Subcutaneous adipose tissue (tissue), 4 donors: Measurements from ENCODE around the gene EEF2K. TPM values are rescaled to one million over a fixed set of nuclear protein-coding genes. Genes with fewer than 3 reads are reported as not detected.

ENCODE experiments used
- total RNA-seq, 4 donors: library from RNA; depleted of rRNA; stranded (reverse); fragments of >200 nt; gene quantifications; one replicate each; pipeline ENCODE4 v1.1.0, GENCODE V29; 2016
- TF ChIP-seq, protein P1 (sequence below): fragments of 450-650 bp; IDR thresholded peaks from one replicate; pipeline ENCODE4 v1.5.1; 2016; ENCODE audit warnings: low read depth, mild to moderate bottlenecking, control low read depth, antibody characterized with exemption, moderate library complexity

The EEF2K gene
- total RNA-seq, 4 donors from 2014 or later: 24.6 to 55.6 (median 35.7) TPM

DNA sequence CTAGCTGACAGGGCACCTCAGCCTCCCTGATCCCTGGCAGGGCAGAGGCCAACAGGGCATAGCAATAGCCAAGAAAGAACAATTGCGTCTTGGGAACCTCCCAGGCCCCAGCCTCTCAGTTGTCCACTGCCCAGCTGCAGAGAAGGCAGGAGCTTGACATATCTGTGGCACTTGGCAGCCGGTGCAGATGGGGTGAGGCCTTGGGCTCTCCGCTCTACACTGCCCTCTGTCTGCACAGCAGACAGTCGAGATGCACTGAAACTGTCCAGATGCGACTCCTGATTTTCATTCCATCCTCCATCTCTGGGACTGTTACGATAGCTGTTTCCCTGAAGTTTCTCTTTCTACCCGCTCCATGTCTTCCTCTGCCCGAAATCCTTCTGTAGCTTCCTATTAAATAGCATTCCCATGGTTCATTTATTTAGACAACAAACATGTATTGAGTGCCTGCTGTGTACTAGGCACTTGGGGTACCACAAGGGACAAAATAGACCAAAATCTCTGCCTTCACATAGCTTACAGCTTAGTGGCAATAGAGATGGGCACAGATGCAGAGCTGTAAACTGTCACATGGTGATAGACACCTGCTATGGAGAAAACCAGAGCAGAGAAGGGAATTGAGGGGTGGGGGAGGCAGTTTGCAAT, 94.5 kb downstream of the EEF2K start:
- TF ChIP-seq, protein P1, sequence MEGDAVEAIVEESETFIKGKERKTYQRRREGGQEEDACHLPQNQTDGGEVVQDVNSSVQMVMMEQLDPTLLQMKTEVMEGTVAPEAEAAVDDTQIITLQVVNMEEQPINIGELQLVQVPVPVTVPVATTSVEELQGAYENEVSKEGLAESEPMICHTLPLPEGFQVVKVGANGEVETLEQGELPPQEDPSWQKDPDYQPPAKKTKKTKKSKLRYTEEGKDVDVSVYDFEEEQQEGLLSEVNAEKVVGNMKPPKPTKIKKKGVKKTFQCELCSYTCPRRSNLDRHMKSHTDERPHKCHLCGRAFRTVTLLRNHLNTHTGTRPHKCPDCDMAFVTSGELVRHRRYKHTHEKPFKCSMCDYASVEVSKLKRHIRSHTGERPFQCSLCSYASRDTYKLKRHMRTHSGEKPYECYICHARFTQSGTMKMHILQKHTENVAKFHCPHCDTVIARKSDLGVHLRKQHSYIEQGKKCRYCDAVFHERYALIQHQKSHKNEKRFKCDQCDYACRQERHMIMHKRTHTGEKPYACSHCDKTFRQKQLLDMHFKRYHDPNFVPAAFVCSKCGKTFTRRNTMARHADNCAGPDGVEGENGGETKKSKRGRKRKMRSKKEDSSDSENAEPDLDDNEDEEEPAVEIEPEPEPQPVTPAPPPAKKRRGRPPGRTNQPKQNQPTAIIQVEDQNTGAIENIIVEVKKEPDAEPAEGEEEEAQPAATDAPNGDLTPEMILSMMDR: no peak

DNA sequence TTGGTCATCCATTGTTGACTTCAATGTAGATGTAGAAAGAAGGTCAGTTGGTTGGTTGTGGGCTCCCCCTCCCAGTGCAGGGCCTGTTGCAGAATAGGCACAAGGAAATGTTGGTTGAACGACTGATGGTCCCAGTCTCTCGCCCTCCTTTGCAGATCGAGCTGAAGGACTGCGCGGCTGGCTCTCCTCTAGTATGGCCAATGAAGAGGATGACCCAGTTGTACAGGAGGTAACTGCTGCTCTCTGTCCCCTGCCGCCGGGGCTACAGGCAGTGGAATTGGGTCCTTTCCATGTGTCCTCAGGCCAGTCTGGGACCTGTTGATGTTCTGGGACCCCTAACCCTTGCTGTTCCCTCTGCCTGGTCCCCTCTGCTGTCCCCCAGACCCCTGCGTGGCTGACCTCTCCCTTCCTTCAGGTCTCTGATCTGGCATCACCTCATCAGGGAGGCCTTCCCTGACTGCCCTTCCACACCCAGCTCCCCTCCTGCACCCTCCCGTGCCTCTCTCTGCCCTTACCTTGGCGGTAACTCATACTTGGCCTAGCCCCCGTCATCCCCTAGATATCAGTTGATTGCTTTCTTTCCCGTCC, 96.8 kb downstream of the EEF2K start:
- TF ChIP-seq, protein P1: no peak

DNA sequence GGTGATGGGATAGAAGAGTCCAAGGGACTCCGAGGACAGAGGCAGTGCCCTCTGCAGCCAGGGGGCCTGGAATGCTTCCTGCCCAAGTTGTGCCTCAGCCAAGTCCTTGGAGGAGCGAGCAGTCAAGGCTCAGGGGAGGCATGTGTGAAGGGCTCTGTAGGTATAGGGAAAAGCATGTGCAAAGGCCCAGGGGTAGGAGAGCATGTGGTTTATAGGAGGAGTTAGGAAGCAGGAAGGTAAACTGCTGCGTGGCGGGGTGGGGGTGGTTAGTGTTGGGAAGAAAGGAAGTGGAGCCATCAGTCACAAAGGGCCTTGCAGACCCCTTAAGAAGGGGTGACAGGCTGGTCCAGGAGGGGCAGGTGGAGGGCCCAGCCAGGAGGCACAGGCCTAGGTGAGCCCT, 98.3 kb downstream of the EEF2K start:
- TF ChIP-seq, protein P1: no peak

DNA sequence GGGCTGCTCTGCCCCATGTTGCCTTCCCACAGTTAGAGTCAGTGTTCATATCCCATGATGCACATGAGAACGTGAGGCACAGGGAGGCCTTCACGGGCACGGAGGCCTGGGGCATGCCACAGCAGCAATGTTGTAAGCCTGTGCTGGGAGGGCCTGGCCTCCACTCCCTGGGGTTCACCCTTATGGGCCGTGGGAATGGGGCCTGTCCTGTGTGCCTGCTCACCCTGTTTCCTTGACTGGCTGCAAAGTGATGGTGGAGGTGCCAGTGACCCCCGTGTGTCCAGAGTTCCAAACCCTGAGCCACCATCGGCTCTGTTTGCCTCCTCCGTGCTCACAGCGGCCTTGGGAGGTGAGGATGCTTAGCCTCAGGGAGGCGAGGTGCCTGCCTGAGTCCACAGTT, 100.7 kb downstream of the EEF2K start:
- TF ChIP-seq, protein P1: no peak

- TF ChIP-seq, protein P1: no peak
These were observed 101.8 kb downstream of the EEF2K start for GRCh38 chr16:22307838-22308237.

DNA sequence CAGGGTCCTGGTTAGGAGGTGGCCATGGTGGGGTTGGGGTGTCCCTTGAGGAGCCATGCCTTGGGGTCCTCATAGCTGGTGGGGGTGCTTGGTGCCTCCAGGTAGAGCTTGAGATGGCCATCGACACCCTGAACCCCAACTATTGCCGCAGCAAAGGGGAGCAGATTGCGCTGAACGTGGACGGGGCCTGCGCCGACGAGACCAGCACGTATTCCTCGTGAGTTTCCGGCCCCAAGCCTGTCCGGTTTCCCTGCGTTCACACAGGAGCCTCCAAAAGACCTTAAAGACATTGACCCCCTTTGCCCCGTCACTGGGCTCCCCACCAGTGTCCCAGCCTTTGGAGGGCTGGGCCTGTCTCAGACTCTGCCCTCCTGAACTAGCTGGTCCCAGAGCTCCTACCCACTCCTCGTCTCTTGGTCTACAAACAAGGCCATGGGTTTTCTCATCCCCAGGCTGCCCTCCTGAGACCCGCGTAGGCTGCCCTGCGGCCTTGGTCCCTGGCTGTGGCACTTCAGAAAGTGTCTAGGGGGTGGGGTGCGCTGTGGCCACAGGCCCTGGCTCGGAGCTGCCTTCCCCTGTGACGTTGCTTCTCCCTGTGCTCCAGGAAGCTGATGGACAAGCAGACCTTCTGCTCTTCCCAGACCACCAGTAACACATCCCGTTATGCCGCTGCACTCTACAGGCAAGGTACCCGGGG, 102.9 kb downstream of the EEF2K start:
- TF ChIP-seq, protein P1: no peak

DNA sequence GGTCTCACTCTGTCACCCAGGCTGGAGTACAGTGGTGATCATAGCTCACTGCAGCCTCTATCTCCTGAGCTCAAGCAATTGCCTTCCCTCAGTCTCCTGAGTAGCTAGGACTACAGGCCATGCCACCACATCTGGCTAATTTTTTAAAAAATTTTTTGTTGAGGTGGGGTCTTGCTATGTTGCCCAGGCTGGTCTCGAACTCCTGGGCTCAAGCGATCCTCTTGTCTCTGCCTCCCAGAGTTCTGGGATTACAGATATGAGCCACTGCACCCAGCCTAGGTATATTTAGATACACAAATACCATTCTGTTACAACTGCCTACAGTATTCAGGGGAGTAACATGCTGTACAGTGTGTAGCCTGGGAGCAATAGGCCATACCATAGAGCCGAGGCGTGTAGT, 105.4 kb downstream of the EEF2K start:
- TF ChIP-seq, protein P1: no peak
